ENCODE results near the gene CTBP1. TPM values are rescaled to one million over a fixed set of nuclear protein-coding genes. Genes with fewer than 3 reads are reported as not detected.
A peak's percentile ranks its signal among the peaks of the same experiment; 100 is the strongest.

The CTBP1 gene
- total and polyA plus RNA-seq, 4 donors: 121 to 204 (median 138) TPM

DNA sequence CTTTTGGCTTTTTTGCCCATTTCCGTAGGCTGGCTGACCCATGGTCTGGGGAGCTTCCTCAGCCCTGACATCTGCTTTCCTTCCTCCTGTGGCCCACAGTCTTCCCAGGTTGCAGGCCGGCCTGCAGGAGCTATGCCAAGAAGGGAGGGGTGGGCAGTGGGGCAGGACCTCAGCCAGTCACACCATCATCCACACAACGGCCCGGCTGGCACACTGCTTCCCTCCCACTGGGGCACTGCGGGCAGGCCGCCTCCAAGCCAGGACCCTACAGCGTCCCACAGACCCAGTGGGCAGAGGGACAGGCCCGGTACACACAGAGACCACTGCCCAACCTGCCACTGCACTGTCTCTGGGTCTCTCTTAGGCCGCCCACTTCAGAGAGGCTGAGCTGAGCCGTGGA lies 38.0 kb downstream of the CTBP1 start:
- H3K4me3 ChIP-seq: no peak overlapping the region
- peak overlapping the region in 1 of 2 donors; percentile 43 for H3K27ac ChIP-seq (ENCODE audit: low read depth in 1 of 2, low read length in 1 of 2)
- no peaks in the 10 kb centered on the region for H3K9me3 ChIP-seq (ENCODE audit: control insufficient read depth in 4 of 4, insufficient read depth in 3 of 4, low read length in 3 of 4)
- H3K9ac ChIP-seq (ENCODE audit: insufficient read depth in 1 of 2, low read length in 2 of 2): no peak overlapping the region
- peaks cover 10 to 73% (median 26%) of the 10 kb centered on the region in 5 donors for H3K4me1 ChIP-seq (ENCODE audit: control insufficient read depth in 5 of 5, insufficient read depth in 5 of 5, low read length in 5 of 5)
- TF ChIP-seq, protein P1, sequence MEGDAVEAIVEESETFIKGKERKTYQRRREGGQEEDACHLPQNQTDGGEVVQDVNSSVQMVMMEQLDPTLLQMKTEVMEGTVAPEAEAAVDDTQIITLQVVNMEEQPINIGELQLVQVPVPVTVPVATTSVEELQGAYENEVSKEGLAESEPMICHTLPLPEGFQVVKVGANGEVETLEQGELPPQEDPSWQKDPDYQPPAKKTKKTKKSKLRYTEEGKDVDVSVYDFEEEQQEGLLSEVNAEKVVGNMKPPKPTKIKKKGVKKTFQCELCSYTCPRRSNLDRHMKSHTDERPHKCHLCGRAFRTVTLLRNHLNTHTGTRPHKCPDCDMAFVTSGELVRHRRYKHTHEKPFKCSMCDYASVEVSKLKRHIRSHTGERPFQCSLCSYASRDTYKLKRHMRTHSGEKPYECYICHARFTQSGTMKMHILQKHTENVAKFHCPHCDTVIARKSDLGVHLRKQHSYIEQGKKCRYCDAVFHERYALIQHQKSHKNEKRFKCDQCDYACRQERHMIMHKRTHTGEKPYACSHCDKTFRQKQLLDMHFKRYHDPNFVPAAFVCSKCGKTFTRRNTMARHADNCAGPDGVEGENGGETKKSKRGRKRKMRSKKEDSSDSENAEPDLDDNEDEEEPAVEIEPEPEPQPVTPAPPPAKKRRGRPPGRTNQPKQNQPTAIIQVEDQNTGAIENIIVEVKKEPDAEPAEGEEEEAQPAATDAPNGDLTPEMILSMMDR (IDR thresholded peaks at IDR 0.05; ENCODE audit: control extremely low read depth, extremely low read depth): no peak
- no peaks in the 10 kb centered on the region for H3K27me3 ChIP-seq (ENCODE audit: control insufficient read depth in 3 of 3, insufficient read depth in 3 of 3, low read length in 2 of 3)
- H3K36me3 ChIP-seq (ENCODE audit: control insufficient read depth in 4 of 4, insufficient read depth in 4 of 4, low read length in 4 of 4): peaks cover 0 to 50% (median 24%) of the 10 kb centered on the region in 4 donors
- no peak for DNase-seq
- no peak for ATAC-seq (ENCODE audit: insufficient read depth, low FRiP score)
- 80 to 85% methylated on average over 10 of the region's 10 CpGs for WGBS, 2 donors

DNA sequence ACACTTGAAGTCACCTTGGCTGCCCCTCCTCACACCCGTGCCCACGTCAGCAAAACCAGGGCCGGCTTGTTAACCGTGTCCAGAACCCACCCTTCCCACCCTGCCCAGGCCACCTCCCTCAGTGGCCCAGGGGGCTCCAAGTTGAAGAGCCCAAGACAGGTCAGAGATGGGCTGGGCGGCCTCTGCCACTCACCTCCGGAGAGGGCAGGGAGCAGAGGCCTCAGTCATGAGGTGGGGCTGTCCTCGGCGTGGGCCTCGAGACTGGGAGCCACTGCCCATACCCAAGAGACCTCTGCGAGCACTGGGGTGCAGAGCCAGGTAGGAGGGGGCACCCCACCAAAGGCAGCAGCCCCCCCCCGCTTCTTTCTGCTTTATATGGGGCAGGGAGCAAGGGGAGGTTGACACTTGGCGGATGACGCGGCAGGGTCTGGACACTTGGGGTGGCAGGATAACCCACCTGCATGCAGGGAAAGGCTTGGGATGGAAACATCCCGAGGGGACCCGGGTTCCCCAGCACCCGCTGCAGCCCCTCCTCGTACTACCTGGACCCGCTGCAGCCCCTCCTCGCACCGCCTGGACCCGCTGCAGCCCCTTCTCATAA lies 38.6 kb downstream of the CTBP1 start:
- ATAC-seq (ENCODE audit: insufficient read depth, low FRiP score) (no peak), DNase-seq (no peak)
- WGBS, 2 donors: 84% methylated on average over 22 of the region's 22 CpGs

DNA sequence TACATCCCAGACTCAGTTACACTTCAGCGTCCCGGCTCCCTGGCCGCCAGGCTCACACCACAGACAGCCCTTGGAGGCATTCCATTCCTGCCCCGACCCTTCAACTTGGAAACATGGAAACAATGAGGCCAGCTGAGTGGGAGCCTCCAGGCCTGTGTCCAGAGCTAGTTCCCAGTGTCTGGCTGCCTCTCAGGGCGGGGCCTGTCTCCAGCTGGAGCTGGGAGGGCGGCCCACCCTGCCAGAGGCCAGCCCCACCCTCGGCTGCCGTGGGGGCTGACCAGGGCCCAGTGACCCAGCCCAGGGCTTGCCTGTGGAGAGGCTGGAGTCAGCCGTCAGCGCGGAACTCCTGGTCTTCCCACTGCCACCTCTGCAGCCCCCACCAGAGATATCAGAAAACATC lies 39.1 kb downstream of the CTBP1 start:
- peaks cover 0 to 38% (median 13%) of the 10 kb centered on the region in 4 donors for H3K36me3 ChIP-seq (ENCODE audit: control insufficient read depth in 4 of 4, insufficient read depth in 4 of 4, low read length in 4 of 4)

More for the DNA sequence above, 38.6 kb downstream of the CTBP1 start:
- peak overlapping the region in 1 of 2 donors; percentile 43 for H3K27ac ChIP-seq (ENCODE audit: low read depth in 1 of 2, low read length in 1 of 2)
- TF ChIP-seq, protein P1 (IDR thresholded peaks at IDR 0.05; ENCODE audit: control extremely low read depth, extremely low read depth): no peak
- no peaks in the 10 kb centered on the region for H3K27me3 ChIP-seq (ENCODE audit: control insufficient read depth in 3 of 3, insufficient read depth in 3 of 3, low read length in 2 of 3)
- H3K9me3 ChIP-seq (ENCODE audit: control insufficient read depth in 4 of 4, insufficient read depth in 3 of 4, low read length in 3 of 4): no peaks in the 10 kb centered on the region
- no peak overlapping the region for H3K9ac ChIP-seq (ENCODE audit: insufficient read depth in 1 of 2, low read length in 2 of 2)
- no peak overlapping the region for H3K4me3 ChIP-seq
- peaks cover 10 to 73% (median 25%) of the 10 kb centered on the region in 5 donors for H3K4me1 ChIP-seq (ENCODE audit: control insufficient read depth in 5 of 5, insufficient read depth in 5 of 5, low read length in 5 of 5)
- H3K36me3 ChIP-seq (ENCODE audit: control insufficient read depth in 4 of 4, insufficient read depth in 4 of 4, low read length in 4 of 4): peaks cover 0 to 43% (median 18%) of the 10 kb centered on the region in 4 donors

More for the DNA sequence above, 39.1 kb downstream of the CTBP1 start:
- WGBS, 2 donors: 51 to 71% methylated on average over 10 to 11 of the region's 11 CpGs
- Histone ChIP-seq H3K4me3 (no peak overlapping the region), H3K27ac (ENCODE audit: low read depth in 1 of 2, low read length in 1 of 2) (peak overlapping the region in 1 of 2 donors; percentile 88), H3K27me3 (ENCODE audit: control insufficient read depth in 3 of 3, insufficient read depth in 3 of 3, low read length in 2 of 3) (no peaks in the 10 kb centered on the region), H3K9me3 (ENCODE audit: control insufficient read depth in 4 of 4, insufficient read depth in 3 of 4, low read length in 3 of 4) (no peaks in the 10 kb centered on the region), H3K4me1 (ENCODE audit: control insufficient read depth in 5 of 5, insufficient read depth in 5 of 5, low read length in 5 of 5) (peaks cover 10 to 73% (median 28%) of the 10 kb centered on the region in 5 donors), H3K9ac (ENCODE audit: insufficient read depth in 1 of 2, low read length in 2 of 2) (no peak overlapping the region)
- TF ChIP-seq, protein P1 (IDR thresholded peaks at IDR 0.05; ENCODE audit: control extremely low read depth, extremely low read depth): no peak
- ATAC-seq (ENCODE audit: insufficient read depth, low FRiP score): peak; percentile 37
- DNase-seq: peak; percentile 79 to 85 (median 83)
